MCF 10A (cell line): ENCODE data around the gene DPYD. TPM values are rescaled to one million over a fixed set of nuclear protein-coding genes. Genes with fewer than 3 reads are reported as not detected.

Experiments
- BruUV-seq: library from RNA; stranded (reverse); fragments of 400-500 nt; replicated peaks from 2 replicates; lab custom pipeline; 2021; lab: Mats Ljungman, UMichigan
- CTCF ChIA-PET: fragments of 300-600 bp; sonication (Branson Sonifier 250); formaldehyde crosslinking; extraction: SDS; loops from one replicate; lab custom pipeline; 2021; ENCODE audit warnings: antibody characterized with exemption, inconsistent platforms; lab: Yijun Ruan, JAX
- POLR2A ChIA-PET: fragments of 300-600, 350-650 bp; sonication (Branson Sonifier 250); formaldehyde crosslinking; extraction: SDS; loops from one replicate; lab custom pipeline; 2020; ENCODE audit warnings: antibody characterized with exemption, inconsistent platforms; lab: Yijun Ruan, JAX
- DNase-seq: peaks from one replicate; pipeline ENCODE4 v3.0.0-alpha.2; 2018; ENCODE audit not compliant: unreplicated experiment
- H3K27ac Mint-ChIP-seq: one replicate; pipeline ENCODE4 v1.8.0; 2022; ENCODE audit warnings: mild to moderate bottlenecking, low read depth, mixed read lengths; ENCODE audit not compliant: unreplicated experiment
- H3K27me3 Mint-ChIP-seq: one replicate; pipeline ENCODE4 v1.8.0; 2022; ENCODE audit warnings: mixed read lengths; ENCODE audit not compliant: insufficient read depth, unreplicated experiment
- H3K36me3 Mint-ChIP-seq: one replicate; pipeline ENCODE4 v1.8.0; 2022; ENCODE audit warnings: mild to moderate bottlenecking, moderate library complexity, mixed read lengths; ENCODE audit not compliant: insufficient read depth, unreplicated experiment
- H3K4me1 Mint-ChIP-seq: one replicate; pipeline ENCODE4 v1.8.0; 2022; ENCODE audit warnings: mixed read lengths; ENCODE audit not compliant: insufficient read depth, unreplicated experiment
- H3K4me3 Mint-ChIP-seq: one replicate; pipeline ENCODE4 v1.8.0; 2022; ENCODE audit warnings: mild to moderate bottlenecking, moderate library complexity, mixed read lengths; ENCODE audit not compliant: unreplicated experiment
- H3K9me3 Mint-ChIP-seq: one replicate; pipeline ENCODE4 v1.8.0; 2022; ENCODE audit warnings: mixed read lengths; ENCODE audit not compliant: unreplicated experiment
- intact Hi-C: fragments of 100-400 bp; cut with micrococcal nuclease; formaldehyde crosslinking; loops from 2 replicates; pipeline ENCODE4 v1.14.1; 2022
- total RNA-seq: library from RNA; stranded (reverse); gene quantifications from 2 replicates; pipeline ENCODE4 v1.2.3, GENCODE V29; 2022
- TF ChIP-seq, protein P1 (sequence below): fragments of 200-600 bp; IDR thresholded peaks from one replicate; pipeline ENCODE4 v1.8.0; 2022; ENCODE audit warnings: antibody characterized with exemption, mild to moderate bottlenecking; ENCODE audit not compliant: unreplicated experiment

Gene DPYD
- total RNA-seq, 1 experiment from 2014 or later = 48.2 TPM

DNA sequence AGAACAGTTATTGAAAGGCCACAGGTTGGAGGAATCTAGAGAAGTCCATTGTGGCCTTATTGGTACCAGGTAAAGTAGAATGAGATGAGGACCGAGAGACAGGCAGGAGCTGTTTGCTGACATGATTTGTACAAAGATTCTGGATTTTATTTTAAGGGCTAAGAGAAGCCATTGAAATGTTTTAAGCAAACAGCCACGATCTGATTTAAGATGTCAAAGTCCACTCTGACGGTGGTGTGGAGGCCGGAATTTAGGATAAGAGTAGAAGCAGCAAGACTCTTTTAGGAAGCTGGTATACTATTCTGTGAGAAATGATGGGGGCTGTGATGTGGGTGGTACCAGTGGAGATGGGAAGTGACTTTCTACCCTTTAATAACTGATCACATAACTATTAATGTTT is 418.5 kb downstream of the DPYD start:
- DNase-seq = no peak
- Mint-ChIP-seq H3K36me3 (peaks cover 7% of the 10 kb centered on the region), H3K27ac (no peak overlapping the region), H3K9me3 (no peaks in the 10 kb centered on the region), H3K4me1 (no peaks in the 10 kb centered on the region), H3K4me3 (no peak overlapping the region), H3K27me3 (no peaks in the 10 kb centered on the region)
- ChIA-PET CTCF (no interaction called here), POLR2A (interaction anchor here (0.7 kb wide), 1 partner anchor 260 kb away, joined by 3 read pairs; no protein-coding TSS in a partner anchor)
- intact Hi-C loops = no loop called here
- no TSS peak for BruUV-seq
- TF ChIP-seq, protein P1, sequence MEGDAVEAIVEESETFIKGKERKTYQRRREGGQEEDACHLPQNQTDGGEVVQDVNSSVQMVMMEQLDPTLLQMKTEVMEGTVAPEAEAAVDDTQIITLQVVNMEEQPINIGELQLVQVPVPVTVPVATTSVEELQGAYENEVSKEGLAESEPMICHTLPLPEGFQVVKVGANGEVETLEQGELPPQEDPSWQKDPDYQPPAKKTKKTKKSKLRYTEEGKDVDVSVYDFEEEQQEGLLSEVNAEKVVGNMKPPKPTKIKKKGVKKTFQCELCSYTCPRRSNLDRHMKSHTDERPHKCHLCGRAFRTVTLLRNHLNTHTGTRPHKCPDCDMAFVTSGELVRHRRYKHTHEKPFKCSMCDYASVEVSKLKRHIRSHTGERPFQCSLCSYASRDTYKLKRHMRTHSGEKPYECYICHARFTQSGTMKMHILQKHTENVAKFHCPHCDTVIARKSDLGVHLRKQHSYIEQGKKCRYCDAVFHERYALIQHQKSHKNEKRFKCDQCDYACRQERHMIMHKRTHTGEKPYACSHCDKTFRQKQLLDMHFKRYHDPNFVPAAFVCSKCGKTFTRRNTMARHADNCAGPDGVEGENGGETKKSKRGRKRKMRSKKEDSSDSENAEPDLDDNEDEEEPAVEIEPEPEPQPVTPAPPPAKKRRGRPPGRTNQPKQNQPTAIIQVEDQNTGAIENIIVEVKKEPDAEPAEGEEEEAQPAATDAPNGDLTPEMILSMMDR = no peak

DNA sequence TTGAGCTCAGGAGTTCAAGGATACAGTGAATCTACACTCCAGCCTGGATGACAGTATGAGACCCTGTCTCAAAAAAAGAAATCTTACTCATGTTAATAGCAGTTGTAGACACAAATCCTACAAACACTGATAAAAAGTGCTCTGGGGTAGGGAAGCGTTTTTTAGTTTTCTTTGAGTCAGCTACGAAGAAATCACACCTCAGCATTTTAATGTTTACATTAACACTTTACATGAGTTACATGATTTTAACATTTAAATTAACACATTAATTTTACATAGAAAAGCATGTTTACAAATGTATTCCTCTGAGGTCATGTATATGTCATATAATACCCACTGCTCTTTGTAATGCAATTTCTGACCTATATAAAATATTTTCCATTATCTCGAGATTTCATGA is 419.2 kb downstream of the DPYD start:
- no peaks in the 10 kb centered on the region for H3K9me3 Mint-ChIP-seq
- TF ChIP-seq, protein P1 = no peak
- no peaks in the 10 kb centered on the region for H3K27me3 Mint-ChIP-seq
- H3K36me3 Mint-ChIP-seq = peaks cover 7% of the 10 kb centered on the region
- H3K4me1 Mint-ChIP-seq = no peaks in the 10 kb centered on the region
- BruUV-seq = no TSS peak
- intact Hi-C loops = no loop called here
- POLR2A ChIA-PET = no interaction called here
- H3K4me3 Mint-ChIP-seq = no peak overlapping the region
- H3K27ac Mint-ChIP-seq = no peak overlapping the region
- CTCF ChIA-PET = interaction anchor here (0.6 kb wide), 1 partner anchor 564 kb away, joined by 4 read pairs; no protein-coding TSS in a partner anchor
- DNase-seq = no peak

DNA sequence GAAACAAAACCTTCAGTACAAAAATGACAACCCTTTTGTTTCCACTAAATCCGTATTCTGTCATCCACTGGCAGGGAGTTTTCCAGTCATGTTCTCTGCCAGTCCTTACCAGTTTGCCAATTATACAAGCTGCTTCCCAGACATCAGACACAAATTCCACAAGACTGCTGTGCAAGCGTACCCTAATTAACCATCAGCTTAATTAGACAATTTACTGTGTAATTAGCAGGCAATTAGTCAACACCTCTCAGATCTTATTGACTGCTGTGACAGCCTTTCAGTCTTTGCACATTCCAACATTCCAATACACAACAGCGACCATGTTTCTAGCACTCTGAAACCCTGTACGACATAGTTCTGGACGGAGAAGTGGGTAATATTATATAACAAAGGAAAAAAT is 420.1 kb downstream of the DPYD start:
- DNase-seq = no peak
- H3K9me3 Mint-ChIP-seq = no peaks in the 10 kb centered on the region
- H3K4me3 Mint-ChIP-seq = no peak overlapping the region
- H3K36me3 Mint-ChIP-seq = peaks cover 4% of the 10 kb centered on the region
- no peak overlapping the region for H3K27ac Mint-ChIP-seq
- H3K27me3 Mint-ChIP-seq = no peaks in the 10 kb centered on the region
- intact Hi-C loops = no loop called here
- POLR2A ChIA-PET = interaction anchor here (0.8 kb wide), 1 partner anchor 257 kb away, joined by 3 read pairs; no protein-coding TSS in a partner anchor
- no peaks in the 10 kb centered on the region for H3K4me1 Mint-ChIP-seq
- no TSS peak for BruUV-seq
- TF ChIP-seq, protein P1 = no peak
- CTCF ChIA-PET = interaction anchor here (0.6 kb wide), 2 partner anchors 25 to 563 kb away, joined by 3 to 4 read pairs; no protein-coding TSS in a partner anchor

DNA sequence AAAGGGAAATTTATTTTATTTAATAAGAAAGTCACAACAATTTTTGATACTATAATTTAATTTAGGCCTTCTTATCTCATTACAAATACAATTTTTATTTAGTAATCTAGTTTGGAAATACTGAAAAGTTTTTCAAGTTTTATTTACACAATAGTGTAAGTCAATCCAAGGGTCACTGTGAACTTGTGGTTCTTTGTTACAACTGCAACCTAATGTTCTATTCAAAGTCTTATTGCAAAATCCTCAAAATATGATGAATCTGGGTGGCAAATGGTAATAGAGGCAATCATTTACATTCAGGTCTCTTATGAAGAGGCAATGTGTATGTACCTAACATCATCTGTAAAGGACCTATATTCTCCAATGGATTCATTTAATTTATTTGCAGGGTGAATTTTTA is 421.2 kb downstream of the DPYD start:
- H3K4me3 Mint-ChIP-seq = no peak overlapping the region
- intact Hi-C loops = no loop called here
- no peaks in the 10 kb centered on the region for H3K9me3 Mint-ChIP-seq
- DNase-seq = peak; percentile 13
- TF ChIP-seq, protein P1 = no peak
- H3K4me1 Mint-ChIP-seq = no peaks in the 10 kb centered on the region
- POLR2A ChIA-PET = no interaction called here
- no TSS peak for BruUV-seq
- no peak overlapping the region for H3K27ac Mint-ChIP-seq
- CTCF ChIA-PET = no interaction called here
- no peaks in the 10 kb centered on the region for H3K27me3 Mint-ChIP-seq
- H3K36me3 Mint-ChIP-seq = no peaks in the 10 kb centered on the region
